ENCODE data around the gene BLM. TPM values are rescaled to one million over a fixed set of nuclear protein-coding genes. Genes with fewer than 3 reads are reported as not detected.
A peak's percentile ranks its signal among the peaks of the same experiment; 100 is the strongest.

BLM gene
- total and polyA plus RNA-seq, 10 of the 15 experiments (the other 5 are each of a cell fraction or from before 2014, with no cell fraction given) = 23.0 to 68.4 (median 43.9) TPM

- Histone ChIP-seq H3K4me3 (no peak overlapping the region), H3K79me2 (ENCODE audit: control insufficient read depth, insufficient read depth, low read length) (no peaks in the 10 kb centered on the region), H3K4me2 (ENCODE audit: control insufficient read depth, insufficient read depth) (no peak overlapping the region), H3K9ac (ENCODE audit: control insufficient read depth, insufficient read depth, low read length) (no peak overlapping the region), H3K4me1 (ENCODE audit: control insufficient read depth, insufficient read depth, low read length) (peaks cover 5% of the 10 kb centered on the region), H3K27me3 (replicated peaks in 1 of 2; ENCODE audit: control insufficient read depth in 2 of 2, insufficient read depth in 2 of 2, low read length in 1 of 2) (no peaks in the 10 kb centered on the region), H3K9me3 (replicated peaks; ENCODE audit: control insufficient read depth, insufficient read depth, low read length) (no peaks in the 10 kb centered on the region), H4K20me1 (ENCODE audit: control insufficient read depth, insufficient read depth) (no peaks in the 10 kb centered on the region), H3K27ac (ENCODE audit: control insufficient read depth, insufficient read depth) (no peak overlapping the region), H3K36me3 (ENCODE audit: control insufficient read depth in 2 of 2, insufficient read depth in 2 of 2, low read length in 1 of 2) (no peaks in the 10 kb centered on the region; a peak in 1 of 4 replicates), H2AFZ (ENCODE audit: control insufficient read depth, low read depth, low read length) (no peak overlapping the region; the same call in 1 of the 2 replicates)
- ChIA-PET POLR2A (no interaction called here), CTCF (interaction anchor here (0.7 to 2.5 kb wide), 3 partner anchors 37 to 105 kb away, joined by 3 to 15 read pairs (median 3); no protein-coding TSS in a partner anchor), RAD21 (ENCODE audit: unreplicated experiment) (interaction anchor here (1.2 kb wide), 1 partner anchor 154 kb away, joined by 3 read pairs; the partner anchor contains the start of gene UNC45A), SMC1A (ENCODE audit: uncharacterized antibody, unreplicated experiment) (interaction anchor here (1.5 kb wide), 1 partner anchor 12 kb away, joined by 3 read pairs; no protein-coding TSS in a partner anchor)
- DNase-seq (ENCODE audit: low read depth, low spot score) (peak; percentile 5), ATAC-seq (no peak; the same call in 2 of the 3 replicates), FAIRE-seq (no peak)
- intact Hi-C loops (cut with micrococcal nuclease; ENCODE audit: unreplicated experiment) (no loop called here), in situ Hi-C loops (cut with MboI) (no loop called here)
- no TSS peak for BruUV-seq (replicated peaks)
- no peak for TF ChIP-seq ZBTB33 (IDR thresholded peaks at IDR 0.05)
- TF ChIP-seq BCL11A (IDR thresholded peaks at IDR 0.05; ENCODE audit: low read depth, low read length) = no peak
- WGBS (ENCODE audit: insufficient coverage, insufficient replicate concordance, low lambda C conversion rate, missing lambda C conversion rate) = 39% methylated on average over 3 of the region's 3 CpGs
Observed at GRCh38 chr15:90780916-90781315, 63.8 kb downstream of the BLM start.

GRCh38 chr15:90782442-90782841 is 65.3 kb downstream of the BLM start:
- no peaks in the 10 kb centered on the region for H3K79me2 ChIP-seq (ENCODE audit: control insufficient read depth, insufficient read depth, low read length)
- H2AFZ ChIP-seq (ENCODE audit: control insufficient read depth, low read depth, low read length) = no peak overlapping the region
- ChIA-PET CTCF (interaction anchor here (1.3 to 2.5 kb wide), 3 partner anchors 104 to 149 kb away, joined by 3 to 15 read pairs (median 4); no protein-coding TSS in a partner anchor), SMC1A (ENCODE audit: uncharacterized antibody, unreplicated experiment) (interaction anchor here (1.0 to 2.1 kb wide), 2 partner anchors 20 to 33 kb away, joined by 3 to 7 read pairs; no protein-coding TSS in a partner anchor), RAD21 (ENCODE audit: unreplicated experiment) (interaction anchor here (0.8 kb wide), 1 partner anchor 21 kb away, joined by 3 read pairs; no protein-coding TSS in a partner anchor), POLR2A (no interaction called here)
- no peak overlapping the region for H3K9ac ChIP-seq (ENCODE audit: control insufficient read depth, insufficient read depth, low read length)
- no TSS peak for BruUV-seq (replicated peaks)
- H3K27me3 ChIP-seq (replicated peaks in 1 of 2; ENCODE audit: control insufficient read depth in 2 of 2, insufficient read depth in 2 of 2, low read length in 1 of 2) = no peaks in the 10 kb centered on the region
- WGBS (ENCODE audit: insufficient coverage, insufficient replicate concordance, low lambda C conversion rate, missing lambda C conversion rate) = 68% methylated on average over 2 of the region's 2 CpGs
- no peak overlapping the region for H3K4me2 ChIP-seq (ENCODE audit: control insufficient read depth, insufficient read depth)
- H3K4me3 ChIP-seq = no peak overlapping the region
- FAIRE-seq = no peak
- no peaks in the 10 kb centered on the region for H3K9me3 ChIP-seq (replicated peaks; ENCODE audit: control insufficient read depth, insufficient read depth, low read length)
- 0 out of 4 replicates have a peak, but pooled peaks cover 0 to 1% of the 10 kb centered on the region in 2 experiments for H3K36me3 ChIP-seq (ENCODE audit: control insufficient read depth in 2 of 2, insufficient read depth in 2 of 2, low read length in 1 of 2)
- in situ Hi-C loops (cut with MboI) = no loop called here
- peaks cover 12% of the 10 kb centered on the region for H3K4me1 ChIP-seq (ENCODE audit: control insufficient read depth, insufficient read depth, low read length)
- TF ChIP-seq CREM (IDR thresholded peaks at IDR 0.05; ENCODE audit: low read depth) = no peak
- H4K20me1 ChIP-seq (ENCODE audit: control insufficient read depth, insufficient read depth) = no peaks in the 10 kb centered on the region
- intact Hi-C loops (cut with micrococcal nuclease; ENCODE audit: unreplicated experiment) = no loop called here
- DNase-seq (ENCODE audit: low read depth, low spot score) = no peak
- H3K27ac ChIP-seq (ENCODE audit: control insufficient read depth, insufficient read depth) = no peak overlapping the region
- no peak for ATAC-seq

Data from GM12878 (cell line).